GM19240 (cell line): Measurements from ENCODE around the gene GVQW3.
"Not testable (repeated sequence)": the region's sequence is repeated elsewhere in the genome, so short reads cannot be mapped to it uniquely, and the experiment has no call there.

Experiments used
- DNase-seq: peaks from one replicate; pipeline ENCODE4 v3.0.0; 2011; ENCODE audit warnings: low spot score; ENCODE audit not compliant: insufficient read length

Gene GVQW3

DNA sequence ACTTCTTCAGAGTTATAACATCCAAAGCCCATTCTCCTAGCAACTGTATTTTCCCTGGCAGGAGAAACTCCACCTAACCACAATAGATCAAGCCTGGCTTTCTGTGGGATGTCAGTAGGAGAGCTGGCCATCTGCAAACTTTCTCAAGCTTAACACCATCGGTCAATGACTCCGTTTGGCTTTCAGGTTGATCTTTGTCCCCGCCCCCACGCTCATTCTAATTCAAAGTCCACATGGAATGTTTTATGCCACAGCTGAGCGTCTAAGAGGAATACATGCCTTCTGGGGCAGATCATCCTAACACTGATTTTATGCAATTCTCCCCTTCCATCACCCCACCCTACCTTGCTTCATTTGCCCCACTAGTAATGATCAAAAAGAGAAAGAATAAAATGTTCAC, 4.8 kb downstream of the GVQW3 start:
- no peak for DNase-seq

DNA sequence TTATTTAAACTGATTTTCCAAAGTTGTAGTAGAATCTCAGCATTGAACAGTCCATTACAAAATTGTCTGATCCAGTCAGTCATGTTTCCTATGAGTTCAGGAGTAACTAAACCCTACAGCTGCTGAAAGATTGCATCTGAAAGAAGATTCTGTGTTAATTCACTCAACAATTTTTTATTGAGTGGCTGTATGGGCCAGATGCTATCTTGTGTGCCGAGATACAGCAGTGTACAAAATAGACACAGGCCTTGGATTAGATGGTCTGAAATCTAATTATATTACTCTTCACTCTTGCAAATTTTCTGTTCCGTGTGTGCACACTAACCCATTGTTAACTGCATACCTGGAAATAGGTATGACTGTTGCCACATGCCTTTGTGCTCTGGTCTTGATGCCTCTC, 7.3 kb downstream of the GVQW3 start:
- DNase-seq = no peak

DNA sequence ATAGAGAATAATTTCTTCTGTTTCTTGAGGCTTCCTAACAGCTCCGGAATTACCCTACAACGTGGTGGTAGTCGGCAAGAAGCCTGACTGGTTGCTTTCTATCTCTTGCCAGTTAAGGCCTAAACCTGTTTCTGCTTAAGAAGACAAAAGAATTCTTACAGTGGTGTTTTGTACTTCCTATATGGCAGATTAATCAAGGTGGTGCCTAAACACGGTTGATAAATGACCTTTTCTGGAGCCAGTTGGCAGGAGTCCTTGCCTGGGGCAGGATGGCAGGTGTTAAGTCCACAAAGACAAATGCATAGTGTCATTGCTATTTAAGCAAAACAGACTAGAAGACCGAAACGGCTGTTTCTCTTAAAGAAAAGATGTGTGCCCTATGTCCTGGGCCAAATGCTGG, 9.9 kb downstream of the GVQW3 start:
- no peak for DNase-seq

DNA sequence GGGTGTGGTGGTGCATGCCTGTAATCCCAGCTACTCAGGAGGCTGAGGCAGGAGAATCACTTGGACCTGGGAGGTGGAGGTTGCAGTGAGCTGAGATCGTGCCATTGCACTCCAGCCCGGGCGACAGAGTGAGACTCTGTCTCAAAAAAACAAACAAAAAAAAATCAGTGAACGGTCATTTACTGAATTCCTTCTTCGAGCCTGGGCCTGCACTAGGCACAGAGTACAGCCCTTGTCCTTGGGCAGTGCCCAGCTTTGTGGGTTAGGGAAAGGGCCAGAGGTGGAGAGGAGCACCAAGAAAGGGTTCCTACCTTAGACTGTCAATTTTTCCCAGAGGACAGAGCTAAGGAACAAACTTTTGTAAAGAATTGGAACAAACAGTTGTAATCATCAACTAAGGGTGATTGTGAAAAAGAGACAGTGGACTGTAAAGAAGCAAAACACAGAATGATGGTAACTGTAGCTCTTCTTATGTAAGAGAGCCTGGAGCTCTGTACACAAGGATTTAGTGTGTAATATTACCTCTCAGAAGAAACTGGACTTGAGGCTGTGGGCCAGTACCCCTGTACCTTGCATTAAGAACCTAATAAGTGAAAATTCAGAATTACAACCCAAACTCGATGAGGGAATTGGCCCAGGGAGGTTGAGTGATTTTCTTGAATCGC, 10.8 kb downstream of the GVQW3 start:
- DNase-seq = no peak

DNA sequence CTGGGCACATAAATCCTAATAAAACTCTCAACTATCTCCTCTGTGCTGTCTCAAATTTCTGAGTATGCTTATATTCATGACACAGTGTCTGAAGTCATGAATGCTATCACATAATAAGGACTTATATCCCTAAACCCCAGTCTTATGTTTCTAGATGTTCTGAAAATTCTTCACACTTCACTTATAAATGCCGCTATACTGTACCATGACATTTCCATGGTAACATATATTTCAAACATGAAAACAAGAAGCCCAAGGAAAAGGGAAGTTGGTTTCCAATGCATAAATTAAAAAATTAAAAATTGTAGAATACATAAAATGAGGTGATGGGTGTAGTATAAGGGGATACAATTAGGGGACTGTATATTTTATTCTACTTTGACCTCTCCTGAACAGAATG, 11.7 kb downstream of the GVQW3 start:
- DNase-seq = no peak

DNA sequence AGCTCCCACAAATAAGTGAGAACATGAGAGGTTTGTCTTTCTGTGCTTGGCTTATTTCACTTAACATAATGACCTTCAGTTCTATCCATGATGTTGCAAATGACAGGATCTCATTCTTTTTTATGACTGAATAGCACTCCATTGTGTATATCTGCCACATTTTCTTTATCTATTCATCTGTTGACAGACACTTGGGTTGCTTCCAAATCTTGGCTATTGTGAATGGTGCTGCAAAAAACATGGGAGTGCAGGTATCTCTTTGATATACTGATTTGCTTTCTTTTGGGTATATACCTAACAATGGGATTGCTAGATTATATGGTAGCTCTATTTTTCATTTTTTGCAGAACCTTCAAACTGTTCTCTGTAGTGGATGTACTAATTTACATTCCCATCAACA, 13.3 kb downstream of the GVQW3 start:
- no peak for DNase-seq

DNA sequence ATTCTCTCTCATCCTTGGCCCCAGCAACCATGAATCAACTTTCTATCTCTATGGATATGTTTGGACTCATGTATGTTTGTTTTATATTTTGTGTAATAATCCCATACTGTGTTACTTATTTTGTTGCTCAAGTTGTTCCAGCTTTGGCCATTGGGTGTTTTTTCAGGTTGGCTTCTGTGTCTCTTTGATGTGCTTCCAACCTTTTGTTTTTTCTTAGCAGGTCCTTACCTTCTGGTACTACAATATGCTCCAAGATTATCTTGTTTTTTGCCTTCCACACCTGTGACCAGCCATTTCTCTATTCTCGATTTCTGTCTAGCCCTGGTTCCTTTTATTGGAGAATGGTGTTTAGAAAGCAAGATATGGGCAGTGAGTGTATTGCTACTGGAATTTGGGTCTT, 14.2 kb downstream of the GVQW3 start:
- no peak for DNase-seq

DNA sequence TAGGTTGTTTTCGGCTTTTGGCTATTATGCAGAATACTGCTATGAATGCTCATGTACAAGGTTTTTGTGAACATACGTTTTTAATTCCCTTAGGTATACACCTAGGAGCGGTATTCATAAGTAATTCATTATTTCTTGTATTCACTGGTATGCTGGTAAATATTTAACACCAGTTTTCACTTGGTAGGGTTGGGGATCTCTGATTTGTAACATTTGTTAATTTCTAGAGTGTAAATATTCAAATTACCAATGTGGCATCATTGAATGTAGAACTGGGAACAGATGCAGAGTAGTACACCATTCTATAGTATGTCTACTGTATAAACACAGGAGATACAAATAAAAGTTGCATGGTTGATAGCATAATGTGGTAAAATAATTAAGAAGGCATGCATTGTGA, 16.3 kb downstream of the GVQW3 start:
- DNase-seq = no peak

DNA sequence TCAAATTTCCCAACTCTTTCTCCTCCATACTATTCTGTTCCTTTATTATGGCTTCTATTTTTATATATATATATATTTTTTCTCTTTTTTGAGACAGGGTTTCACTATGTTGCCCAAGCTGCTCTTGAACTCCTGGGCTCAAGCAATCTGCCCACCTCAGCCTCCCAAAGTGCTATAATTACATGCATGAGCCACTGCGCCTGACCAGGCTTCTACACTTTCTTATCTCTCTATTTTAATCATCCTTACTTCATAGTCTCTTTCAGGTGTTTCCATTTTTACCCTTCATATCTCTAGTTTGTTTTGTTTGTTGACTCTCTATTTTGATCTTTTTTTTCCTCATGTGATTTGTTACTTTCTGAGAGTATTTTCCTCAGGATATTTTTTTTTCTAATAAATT, 19.8 kb downstream of the GVQW3 start:
- no peak for DNase-seq

DNA sequence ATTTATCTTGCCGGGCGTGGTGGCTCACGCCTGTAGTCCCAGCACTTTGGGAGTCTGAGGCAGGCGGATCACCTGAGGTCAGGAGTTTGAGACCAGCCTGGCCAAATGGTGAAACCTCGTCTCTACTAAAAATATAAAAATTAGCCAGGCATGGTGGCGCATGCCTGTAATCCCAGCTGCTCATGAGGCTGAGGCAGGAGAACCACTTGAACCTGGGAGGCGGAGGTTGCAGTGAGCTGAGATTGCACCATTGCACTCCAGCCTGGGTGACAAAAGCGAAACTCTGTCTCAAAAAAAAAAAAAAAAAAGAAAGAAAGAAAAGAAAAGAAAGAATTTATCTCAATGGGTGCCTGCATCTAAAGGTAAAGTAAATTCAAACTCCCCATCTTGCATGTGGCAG, 20.4 kb downstream of the GVQW3 start:
- not testable (repeated sequence) for DNase-seq

DNA sequence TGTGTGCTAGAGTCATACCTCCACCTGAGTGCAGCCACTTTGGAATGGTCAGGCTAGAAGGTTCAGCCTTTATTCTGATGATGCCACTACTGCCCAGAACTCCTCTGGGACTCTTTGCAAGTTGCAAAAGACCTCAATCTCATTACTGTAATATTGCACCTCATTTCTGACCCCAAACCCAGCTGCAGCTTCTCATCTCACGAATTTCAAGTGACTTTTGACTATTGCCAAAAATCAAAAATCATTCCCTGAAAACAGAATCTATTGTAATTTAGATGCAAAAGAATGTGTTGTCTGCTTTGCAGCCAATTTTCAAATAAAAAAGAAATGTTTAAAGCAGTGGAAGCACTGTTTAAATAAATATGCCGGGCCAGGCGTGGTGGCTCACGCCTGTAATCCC, 25.2 kb downstream of the GVQW3 start:
- DNase-seq = no peak

DNA sequence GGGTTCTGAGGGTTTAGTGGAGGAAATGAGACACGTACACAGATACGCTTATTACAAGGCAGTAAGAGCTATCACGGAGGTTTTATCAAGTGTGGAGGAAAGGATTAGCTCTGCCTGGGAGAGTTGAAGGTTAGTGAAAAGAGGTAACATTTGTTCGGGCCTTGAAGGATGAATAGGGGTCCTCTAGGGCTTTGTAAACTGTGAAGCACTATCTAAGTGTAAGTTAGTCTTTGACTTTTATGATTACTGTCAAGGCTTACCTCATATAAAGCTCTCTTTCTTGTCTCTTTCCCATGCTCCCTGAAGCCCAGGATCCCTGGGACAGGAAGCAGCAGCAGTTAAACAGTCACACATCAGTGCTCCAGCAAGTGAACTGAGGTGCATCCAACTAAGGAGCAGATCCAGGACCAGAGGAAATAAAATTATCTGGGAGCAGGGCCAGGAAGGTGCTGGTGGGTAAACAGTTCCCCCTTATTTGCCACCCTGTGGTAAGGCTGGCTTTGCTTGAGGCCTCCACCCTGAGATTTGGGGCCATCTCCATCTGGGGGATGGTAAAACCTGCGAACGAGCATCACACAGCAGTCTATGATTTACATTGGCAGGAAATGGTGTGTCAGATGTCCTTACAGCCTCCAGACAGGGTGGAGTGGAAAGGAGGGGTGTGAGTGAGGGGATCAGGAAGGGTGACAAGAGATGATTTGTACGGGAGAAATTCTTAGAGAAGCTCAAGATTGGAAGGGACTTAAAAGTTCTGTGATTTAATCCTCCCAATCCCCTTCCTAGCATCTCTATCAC, 27.2 kb downstream of the GVQW3 start:
- DNase-seq = no peak

DNA sequence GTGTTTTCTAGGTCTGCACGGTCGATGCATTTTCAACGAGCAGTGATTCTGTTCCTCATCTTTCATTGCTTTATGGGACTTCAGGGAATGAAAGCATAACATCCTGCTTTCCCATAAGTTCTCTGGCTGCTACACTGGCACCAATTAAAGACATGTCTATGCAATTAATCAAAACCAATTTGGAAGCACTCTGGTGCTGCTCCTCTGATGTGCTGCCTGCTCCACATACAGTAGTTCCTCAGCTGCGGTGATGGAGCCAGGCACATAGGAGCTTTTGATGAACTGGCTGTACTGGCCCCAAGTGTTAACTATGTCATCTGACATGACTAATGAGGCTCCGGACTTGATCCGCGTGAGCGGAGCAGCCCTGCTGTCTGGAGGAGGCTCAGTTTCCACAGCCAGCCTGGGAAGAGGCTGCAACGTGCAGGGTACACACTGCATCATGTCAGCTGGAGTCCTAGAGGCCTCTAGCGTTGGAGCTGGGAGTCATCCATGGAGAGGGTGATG, 29.8 kb downstream of the GVQW3 start:
- no peak for DNase-seq

DNA sequence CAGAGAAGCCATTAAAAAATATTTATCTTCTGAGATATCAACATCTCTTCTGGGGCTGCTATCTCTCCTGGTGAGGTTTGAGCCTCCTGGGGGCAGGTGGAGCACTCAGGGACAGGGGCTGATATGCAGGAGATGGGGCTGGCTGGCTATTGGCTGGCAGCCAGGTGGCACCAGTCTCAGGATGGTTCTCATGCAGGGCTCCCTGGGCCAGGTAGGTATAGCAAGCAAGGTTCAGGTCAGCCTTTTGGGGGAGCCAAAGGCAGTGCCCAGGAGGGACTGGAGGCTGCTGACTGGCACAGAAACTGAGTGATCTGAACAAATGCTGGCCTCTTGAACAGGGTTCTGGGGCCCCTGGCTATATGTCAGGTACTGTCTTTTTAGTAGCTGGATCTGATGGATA, 34.0 kb downstream of the GVQW3 start:
- DNase-seq = no peak

DNA sequence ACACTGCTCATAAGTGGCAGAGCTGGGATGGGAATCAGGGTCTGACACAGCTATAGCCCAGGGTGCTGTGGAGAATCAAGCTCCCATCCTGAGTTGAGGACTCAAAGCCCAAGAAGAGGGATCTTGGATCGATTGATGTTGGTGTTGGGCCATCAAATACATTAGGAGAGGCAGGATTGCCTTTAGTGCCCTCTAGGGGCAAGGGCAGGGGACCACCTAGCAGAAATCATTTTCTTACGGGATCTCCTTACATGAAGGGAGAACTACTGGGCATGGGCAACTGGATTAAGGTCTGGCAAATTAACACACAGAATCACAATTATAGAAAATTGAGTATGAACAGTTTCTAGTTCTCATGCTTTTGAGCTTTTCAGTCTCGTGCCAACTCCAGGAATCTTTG, 38.8 kb downstream of the GVQW3 start:
- DNase-seq = peak; percentile 13

DNA sequence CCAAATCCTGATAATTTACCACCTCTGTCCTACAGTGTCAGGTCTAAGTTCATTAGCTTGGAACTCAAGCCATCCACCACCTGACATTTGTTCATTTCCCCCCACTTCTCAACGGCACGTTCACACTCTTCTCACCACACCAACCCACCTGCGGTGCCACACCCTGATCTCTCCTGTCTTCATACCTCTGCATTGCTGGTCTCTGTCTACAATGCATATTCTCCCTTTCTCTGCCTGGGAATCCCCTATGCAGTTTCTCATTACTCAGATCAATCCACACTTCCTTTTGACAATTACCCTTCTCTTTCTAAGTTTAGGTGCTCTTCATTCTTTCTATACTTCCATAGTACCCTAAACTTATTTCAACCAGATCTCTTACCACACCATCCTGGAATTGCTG, 43.3 kb downstream of the GVQW3 start:
- DNase-seq = no peak

DNA sequence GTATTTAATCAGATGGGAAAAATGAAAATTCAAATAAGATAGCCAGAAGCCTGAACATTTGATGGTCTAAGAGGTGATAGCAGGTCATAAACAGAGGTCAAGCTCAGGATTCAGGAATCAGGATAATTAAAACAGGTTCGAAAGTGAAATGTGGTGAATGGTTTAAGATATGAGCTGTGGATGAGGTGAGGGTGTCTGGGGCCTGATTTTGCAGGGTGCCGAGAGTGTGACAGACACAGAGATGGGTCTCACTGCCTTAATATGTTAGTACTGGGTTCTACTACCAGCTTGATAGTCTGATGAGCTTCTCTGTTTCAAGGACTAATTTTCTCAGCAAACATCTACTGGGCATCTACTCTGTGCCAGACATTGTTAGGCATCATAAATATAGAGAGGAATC, 43.8 kb downstream of the GVQW3 start:
- no peak for DNase-seq

DNA sequence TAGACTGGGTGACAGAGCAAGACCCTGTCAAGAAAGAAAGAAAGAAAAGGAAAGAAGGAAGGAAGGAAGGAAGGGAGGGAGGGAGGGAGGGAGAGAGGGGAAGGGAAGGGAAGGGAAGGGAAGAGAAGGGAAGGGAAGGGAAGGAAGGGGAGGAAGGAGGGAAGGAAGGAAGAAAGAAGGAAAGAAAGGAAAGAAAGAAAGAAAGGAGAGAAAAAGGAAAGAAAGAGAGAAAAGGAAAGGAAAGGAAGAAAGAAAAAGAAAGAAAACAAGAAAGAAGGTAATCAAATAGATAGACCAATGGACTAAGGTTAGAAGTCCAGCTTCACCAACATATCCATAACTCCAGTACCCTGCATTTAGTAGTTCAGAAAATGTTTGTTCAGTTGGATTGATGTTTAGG, 45.5 kb downstream of the GVQW3 start:
- DNase-seq = no peak

DNA sequence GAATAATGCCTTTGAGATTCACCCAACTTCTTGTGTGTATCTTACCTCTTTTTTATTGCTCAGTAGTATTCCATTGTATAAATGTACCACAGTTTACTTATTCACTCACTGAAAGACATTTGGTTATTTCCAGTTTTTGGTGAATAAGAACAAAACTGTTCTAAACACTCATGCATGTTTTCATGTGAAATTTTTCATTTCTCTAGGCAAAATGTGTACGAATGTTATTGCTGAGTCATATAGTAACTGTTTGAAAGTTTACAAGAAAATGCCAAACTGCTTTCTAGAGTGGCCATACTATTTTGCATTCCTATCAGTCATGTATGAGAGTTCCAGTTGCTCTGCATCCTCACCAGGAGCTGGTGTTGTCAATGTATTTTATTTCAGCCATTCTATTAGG, 54.9 kb downstream of the GVQW3 start:
- no peak for DNase-seq

DNA sequence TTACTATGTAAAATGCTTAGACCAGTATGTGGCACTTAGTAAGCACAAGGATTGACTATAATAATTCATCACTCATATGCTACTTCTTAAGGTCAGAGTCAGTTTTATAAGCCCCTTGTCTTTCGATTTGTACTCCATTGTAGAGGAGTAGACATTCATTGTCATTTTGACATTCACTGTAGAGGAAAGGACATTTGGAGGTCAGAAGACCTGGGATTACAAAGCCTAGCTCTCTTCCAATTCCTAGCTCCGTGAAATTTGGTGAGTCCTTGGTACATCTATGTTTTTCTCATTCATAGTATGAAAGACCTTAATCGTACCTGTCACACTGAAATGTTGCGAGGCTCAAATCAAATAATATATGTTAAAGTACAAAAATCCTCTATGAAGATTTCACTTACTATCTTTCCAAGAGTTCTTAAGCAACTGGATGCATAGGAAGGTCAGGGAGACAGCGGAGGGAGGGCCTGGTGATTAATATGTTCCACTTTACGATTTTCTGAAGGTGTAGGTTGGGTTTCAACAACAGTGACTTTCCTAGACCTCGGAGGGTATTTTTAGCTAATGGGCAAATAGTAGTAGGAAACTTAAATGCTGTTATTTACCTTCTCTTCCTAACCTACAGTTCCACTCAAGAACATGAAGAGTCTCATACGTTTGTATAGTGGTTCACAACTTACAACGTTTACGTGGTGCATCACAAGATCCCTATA, 62.3 kb downstream of the GVQW3 start:
- DNase-seq = no peak

DNA sequence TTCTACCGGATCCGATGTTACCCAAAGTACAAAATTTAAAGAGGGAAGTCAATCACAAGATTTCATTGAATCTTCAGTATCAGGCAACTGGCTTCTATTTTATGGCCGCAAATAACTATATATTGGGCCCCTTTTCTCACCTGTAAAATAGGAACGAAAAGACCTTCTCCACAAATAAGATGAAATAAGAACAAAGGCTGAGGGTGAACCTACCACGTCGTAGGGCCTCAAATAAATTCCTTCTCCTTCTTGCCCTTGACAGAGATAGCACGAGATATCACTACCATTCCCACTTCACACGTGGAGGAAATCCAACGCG, 62.9 kb downstream of the GVQW3 start:
- no peak for DNase-seq

DNA sequence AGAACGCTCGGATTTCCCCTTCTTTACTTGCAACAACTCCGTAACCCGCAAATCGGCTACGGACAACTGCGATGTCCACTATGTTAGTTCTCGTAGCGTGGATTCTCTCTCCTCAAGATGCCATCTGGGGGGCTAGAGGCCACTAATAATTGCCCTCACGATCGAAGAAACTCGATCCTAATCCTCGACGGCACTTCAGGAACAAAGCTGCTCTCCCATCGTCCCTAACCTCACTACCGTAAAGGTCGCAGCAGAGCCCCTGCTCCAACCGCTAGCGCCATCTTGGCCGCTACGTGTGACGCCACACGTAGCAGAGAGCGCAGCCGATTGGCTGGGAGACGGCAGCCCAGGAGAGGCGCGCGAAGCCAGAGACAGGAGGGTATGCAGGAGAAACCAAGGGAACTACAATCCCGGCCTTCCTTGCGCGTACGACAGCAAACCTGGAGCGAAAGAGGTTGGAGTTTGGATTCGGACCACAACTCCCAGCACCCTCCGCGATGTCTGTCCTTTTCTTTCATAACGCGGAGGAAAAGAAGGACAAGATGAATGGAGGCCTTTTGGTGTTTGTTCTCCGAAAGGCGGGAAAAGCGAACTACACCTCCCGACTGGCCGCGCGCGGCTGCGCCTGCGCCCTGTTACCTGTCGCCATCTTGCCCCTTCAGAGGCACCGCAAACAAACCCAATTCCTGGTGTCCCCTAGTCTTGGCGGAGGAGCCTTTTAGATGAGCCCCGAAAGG, 63.4 kb downstream of the GVQW3 start, which contains the start of gene EMSY:
Gene EMSY, plus strand, starts transcription at position 635 of the 737 bp plus-strand sequence. CDS start 1,921 bp downstream, outside the sequence.
- DNase-seq = peak; percentile 88
